Transverse colon (tissue), 4 donors: ENCODE results near the gene MINAR1. TPM values are rescaled to one million over a fixed set of nuclear protein-coding genes. Genes with fewer than 3 reads are reported as not detected.
"Not testable (repeated sequence)": the region's sequence is repeated elsewhere in the genome, so short reads cannot be mapped to it uniquely, and the experiment has no call there.

Source experiments
- DNase-seq: peaks from one replicate; pipeline ENCODE4 v3.0.0-alpha.2; 2019
- H3K27ac ChIP-seq, 4 donors: fragments of 200-600 bp; sonication (generic); 2 replicates each; pipeline ENCODE4 v1.5.1; 2016 to 2018; ENCODE audit warnings: inconsistent platforms in 4 of 4
- H3K27me3 ChIP-seq: fragments of 200-600 bp; sonication (generic); 2 replicates; pipeline ENCODE4 v1.5.1; 2017; ENCODE audit warnings: inconsistent platforms
- H3K36me3 ChIP-seq, 4 donors: fragments of 200-600 bp; sonication (generic); 2 replicates each; pipeline ENCODE4 v1.5.1; 2017 to 2019; ENCODE audit warnings: inconsistent platforms in 4 of 4
- H3K4me1 ChIP-seq, 4 donors: fragments of 200-600 bp; sonication (generic); 2 replicates each; pipeline ENCODE4 v1.5.1; 2017 to 2020; ENCODE audit warnings: inconsistent platforms in 4 of 4
- H3K4me3 ChIP-seq, 4 donors: fragments of 200-600 bp; sonication (generic); 1 replicate in 1 of 4; 2 replicates in 3 of 4; pipeline versions ENCODE4 v1.5.1 to v1.6.1; 2017 to 2019; ENCODE audit warnings: inconsistent platforms in 4 of 4
- H3K9me3 ChIP-seq, 2 donors: fragments of 200-600 bp; sonication (generic); 2 replicates each; pipeline ENCODE4 v1.5.1; 2017 to 2019; ENCODE audit warnings: inconsistent platforms in 2 of 2
- EP300 ChIP-seq: sonication (generic); formaldehyde crosslinking; IDR thresholded peaks from one replicate; pipeline ENCODE4 v1.6.1; 2017; ENCODE audit warnings: antibody characterized with exemption, low read depth
- POLR2A ChIP-seq: fragments of 450-650 bp; IDR thresholded peaks from one replicate; pipeline ENCODE4 v1.6.1; 2016; ENCODE audit warnings: antibody characterized with exemption, mild to moderate bottlenecking, moderate library complexity
- POLR2AphosphoS5 ChIP-seq, 3 donors: sonication (generic); formaldehyde crosslinking; IDR thresholded peaks; one replicate each; pipeline ENCODE4 v1.6.1; 2016; ENCODE audit warnings: antibody characterized with exemption in 3 of 3
- WGBS, 2 donors: methylation state at CpG; one replicate each; pipeline ENCODE4 v1.1.5; 2018; ENCODE audit warnings: low coverage in 1 of 2; 5-methylcytosine and 5-hydroxymethylcytosine counted together
- in situ Hi-C, 4 donors: fragments of 200-750 bp; cut with MboI; loops; one replicate each; pipeline versions ENCODE4 v1.15.0 to v1.15.1; 2017; ENCODE audit warnings: low sequenced_read_pairs in 3 of 4, low pct_ligation_motif_present in 1 of 4, low pct_unique_long_range_greater_than_20kb in 1 of 4
- intact Hi-C: fragments of 100-400 bp; cut with DNase I; formaldehyde crosslinking; loops from one replicate; pipeline ENCODE4 v1.15.1; 2023; ENCODE audit warnings: low total_unique reads
- total RNA-seq, 4 donors: library from RNA; depleted of rRNA; stranded (reverse); fragments of >200 nt; gene quantifications; one replicate each; pipeline ENCODE4 v1.1.0, GENCODE V29; 2016
- TF ChIP-seq, protein P1 (sequence below), 5 experiments: fragments of 200-600 bp in 3 of 5; fragments of 450-650 bp in 2 of 5; sonication (generic) in 3 of 5; IDR thresholded peaks; 1 replicate in 2 of 5; 2 replicates in 3 of 5; pipeline ENCODE4 v1.5.1; 2016 to 2017; ENCODE audit warnings: antibody characterized with exemption in 5 of 5, inconsistent platforms in 3 of 5, mild to moderate bottlenecking in 2 of 5, moderate library complexity in 1 of 5

Gene MINAR1
- total RNA-seq, 4 donors from 2014 or later = 0.14 to 1.1 (median 0.40) TPM; not detected in 1

DNA sequence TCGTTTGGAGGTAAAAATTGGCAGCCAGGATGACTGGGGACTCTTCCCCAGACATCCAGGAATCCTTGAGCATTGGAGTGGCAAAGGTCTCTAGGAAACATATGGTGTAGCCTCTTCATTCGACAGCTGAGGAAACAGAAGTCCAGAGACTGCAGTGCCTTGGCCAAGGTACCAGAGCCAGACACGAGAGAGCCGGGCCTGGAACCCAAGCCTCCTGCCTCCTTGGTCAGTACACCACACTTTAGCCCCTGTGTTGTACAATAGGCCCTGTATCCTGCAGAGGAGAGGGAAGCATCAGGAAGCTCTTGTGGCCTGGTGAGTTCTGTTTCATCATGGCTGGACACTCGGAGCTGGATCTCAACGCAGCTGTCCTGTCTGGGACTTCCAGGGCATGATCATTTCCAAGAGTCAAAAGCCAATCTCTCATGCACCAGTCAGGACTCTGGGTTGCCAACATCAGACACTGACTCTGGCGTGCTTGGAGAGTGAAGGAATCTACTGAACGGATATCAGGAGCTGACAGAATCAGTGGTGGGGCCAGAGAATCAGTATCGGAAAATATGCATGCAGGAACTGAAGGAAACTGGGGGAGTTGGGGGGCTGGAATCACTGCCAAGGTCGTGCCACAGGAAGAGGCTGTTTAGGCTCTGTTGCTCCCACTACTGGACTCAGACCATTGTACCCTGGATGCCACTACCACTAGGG, 6.4 kb upstream of the MINAR1 start:
- intact Hi-C loops = no loop called here
- Histone ChIP-seq H3K36me3 (no peaks in the 10 kb centered on the region), H3K4me1 (no peaks in the 10 kb centered on the region), H3K4me3 (no peak overlapping the region), H3K27ac (no peak overlapping the region), H3K9me3 (no peaks in the 10 kb centered on the region), H3K27me3 (peaks cover 41% of the 10 kb centered on the region)
- in situ Hi-C loops = no loop called here
- no peak for DNase-seq
- no peak for TF ChIP-seq POLR2A
- no peak for TF ChIP-seq EP300
- 77 to 87% methylated on average over 3 to 10 of the region's 10 CpGs for WGBS, 2 donors

DNA sequence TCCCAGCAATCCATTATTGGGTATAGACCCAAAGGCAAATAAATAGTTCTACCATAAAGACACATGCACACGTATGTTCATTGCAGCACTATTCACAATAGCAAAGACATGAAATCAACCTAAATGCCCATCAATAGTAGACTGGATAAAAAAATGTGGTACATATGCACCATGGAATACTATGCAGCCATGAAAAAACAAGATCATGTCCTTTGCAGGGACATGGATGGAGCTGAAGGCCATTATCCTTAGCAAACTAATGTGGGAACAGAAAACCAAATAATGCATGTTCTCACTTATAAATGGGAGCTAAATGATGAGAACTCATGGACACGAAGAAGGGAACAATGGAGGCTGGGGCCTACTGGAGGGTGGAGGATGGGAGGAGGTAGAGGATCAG, 5.2 kb upstream of the MINAR1 start:
- intact Hi-C loops, H3K36me3 ChIP-seq, H3K9me3 ChIP-seq, DNase-seq, in situ Hi-C loops, H3K4me1 ChIP-seq, H3K4me3 ChIP-seq, H3K27ac ChIP-seq: not testable (repeated sequence)
- 86 to 94% methylated on average over 2 of the region's 2 CpGs for WGBS, 2 donors
- peaks cover 53% of the 10 kb centered on the region for H3K27me3 ChIP-seq

DNA sequence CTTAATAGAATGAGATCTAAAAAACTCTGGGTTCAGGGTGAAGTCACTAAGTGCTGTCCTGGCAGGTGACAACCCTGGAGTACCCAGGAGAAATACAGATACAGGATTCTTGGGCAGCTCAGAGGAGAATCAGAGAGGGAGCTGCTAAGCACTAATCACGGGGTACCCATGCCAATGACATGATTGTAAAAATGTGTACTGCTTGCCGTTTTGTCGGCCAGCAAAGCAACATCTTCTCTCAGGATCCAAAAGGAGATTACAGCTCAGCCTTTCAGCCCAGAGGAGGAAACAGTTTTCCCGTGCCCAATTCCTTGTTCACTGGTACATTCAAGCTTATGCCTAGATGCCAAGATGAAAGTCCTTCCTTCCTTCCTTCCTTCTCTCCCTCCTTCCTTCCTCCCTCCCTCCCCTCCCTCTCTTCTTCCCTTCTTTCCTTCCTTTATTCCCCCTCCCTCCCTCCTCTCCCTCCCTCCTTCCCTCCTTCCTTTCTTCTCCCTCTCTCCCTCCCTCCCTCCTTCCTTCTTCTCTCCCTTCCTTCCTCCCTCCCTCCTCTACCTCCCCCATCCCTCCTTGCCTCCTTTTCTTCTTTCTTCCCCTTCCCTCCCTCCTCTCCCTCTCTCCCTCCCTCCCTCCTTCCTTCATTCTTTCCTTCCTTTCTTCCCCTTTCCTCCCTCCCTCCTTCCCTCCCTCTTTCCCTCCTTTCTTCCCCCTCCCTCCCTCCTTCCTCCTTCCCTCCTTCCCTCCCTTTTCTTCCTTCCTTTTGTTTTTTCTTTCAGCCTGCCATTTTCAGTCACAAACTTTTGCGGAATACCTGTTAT, 4.1 kb upstream of the MINAR1 start:
- Histone ChIP-seq H3K4me1 (peaks cover 0 to 17% (median 13%) of the 10 kb centered on the region in 4 donors), H3K4me3 (no peak overlapping the region), H3K27ac (no peak overlapping the region), H3K9me3 (no peaks in the 10 kb centered on the region), H3K27me3 (peaks cover 64% of the 10 kb centered on the region), H3K36me3 (no peaks in the 10 kb centered on the region)
- intact Hi-C loops (no loop called here), in situ Hi-C loops (no loop called here)
- WGBS, 2 donors = 33 to 52% methylated on average over 4 to 5 of the region's 5 CpGs
- TF ChIP-seq EP300 (no peak), POLR2AphosphoS5 (IDR thresholded peaks at IDR 0.05) (no peak), POLR2A (no peak)
- TF ChIP-seq, protein P1, sequence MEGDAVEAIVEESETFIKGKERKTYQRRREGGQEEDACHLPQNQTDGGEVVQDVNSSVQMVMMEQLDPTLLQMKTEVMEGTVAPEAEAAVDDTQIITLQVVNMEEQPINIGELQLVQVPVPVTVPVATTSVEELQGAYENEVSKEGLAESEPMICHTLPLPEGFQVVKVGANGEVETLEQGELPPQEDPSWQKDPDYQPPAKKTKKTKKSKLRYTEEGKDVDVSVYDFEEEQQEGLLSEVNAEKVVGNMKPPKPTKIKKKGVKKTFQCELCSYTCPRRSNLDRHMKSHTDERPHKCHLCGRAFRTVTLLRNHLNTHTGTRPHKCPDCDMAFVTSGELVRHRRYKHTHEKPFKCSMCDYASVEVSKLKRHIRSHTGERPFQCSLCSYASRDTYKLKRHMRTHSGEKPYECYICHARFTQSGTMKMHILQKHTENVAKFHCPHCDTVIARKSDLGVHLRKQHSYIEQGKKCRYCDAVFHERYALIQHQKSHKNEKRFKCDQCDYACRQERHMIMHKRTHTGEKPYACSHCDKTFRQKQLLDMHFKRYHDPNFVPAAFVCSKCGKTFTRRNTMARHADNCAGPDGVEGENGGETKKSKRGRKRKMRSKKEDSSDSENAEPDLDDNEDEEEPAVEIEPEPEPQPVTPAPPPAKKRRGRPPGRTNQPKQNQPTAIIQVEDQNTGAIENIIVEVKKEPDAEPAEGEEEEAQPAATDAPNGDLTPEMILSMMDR (IDR thresholded peaks at IDR 0.05) = no peak
- no peak for DNase-seq

DNA sequence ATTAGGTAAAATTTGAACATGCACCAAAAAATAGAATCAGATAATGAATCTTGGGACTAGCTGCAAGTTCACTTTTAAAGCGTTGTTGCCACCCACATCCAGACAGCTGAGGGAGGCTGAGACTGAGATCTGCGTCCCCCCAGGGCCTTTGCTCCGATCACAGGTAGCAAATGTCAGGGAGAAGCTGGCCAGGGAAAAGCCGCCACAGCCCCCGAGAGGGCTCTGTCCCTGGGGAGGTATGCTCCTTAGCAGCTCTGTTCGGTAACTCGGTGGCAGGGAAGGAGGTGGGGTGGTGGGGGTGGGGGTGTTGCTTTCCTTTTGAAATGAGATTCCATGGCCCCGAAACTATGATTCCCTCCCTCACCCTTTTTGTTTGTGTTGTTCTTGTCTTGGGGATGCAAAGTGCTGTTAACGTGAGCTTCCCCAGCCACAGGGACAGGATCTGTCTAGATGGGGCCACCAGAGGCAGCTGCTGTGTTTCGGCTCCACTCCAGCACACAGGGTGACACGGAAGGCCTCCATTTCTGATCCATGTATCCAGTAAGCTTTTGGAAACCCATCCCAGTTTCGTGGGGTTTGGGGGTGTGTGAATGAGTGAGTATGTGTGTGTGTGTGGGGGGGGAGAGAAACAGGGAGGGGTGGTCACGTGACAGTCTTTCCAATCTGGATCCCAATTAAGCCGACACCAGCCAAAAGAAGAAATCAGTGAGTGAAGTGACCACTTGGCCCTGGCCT, 1.1 kb upstream of the MINAR1 start:
- TF ChIP-seq, protein P1 (IDR thresholded peaks at IDR 0.05) = no peak
- TF ChIP-seq EP300 (no peak), POLR2A (no peak), POLR2AphosphoS5 (IDR thresholded peaks at IDR 0.05) (no peak)
- DNase-seq = no peak
- Histone ChIP-seq H3K36me3 (no peaks in the 10 kb centered on the region), H3K9me3 (no peaks in the 10 kb centered on the region), H3K27ac (no peak overlapping the region), H3K27me3 (peaks cover 93% of the 10 kb centered on the region), H3K4me1 (peaks cover 0 to 17% (median 13%) of the 10 kb centered on the region in 4 donors), H3K4me3 (peak overlapping the region in 2 of 4 donors; percentile 31 to 50)
- 23 to 64% methylated on average over 5 to 14 of the region's 14 CpGs for WGBS, 2 donors
- intact Hi-C loops (loop anchor here (5.0 kb wide), 1 partner anchor 1291 kb away; no protein-coding TSS in a partner anchor), in situ Hi-C loops (no loop called here)
